Neuronal stem cell (in vitro differentiated cells): ENCODE measurements around the gene SLC50A1.

ENCODE experiments used
- DNase-seq: peaks from one replicate; pipeline ENCODE4 v3.0.0-alpha.2; 2013; ENCODE audit warnings: low spot score
- H2AFZ ChIP-seq: one replicate; pipeline ENCODE4 v1.6.1; 2013; ENCODE audit warnings: mild to moderate bottlenecking, low read length, inconsistent platforms
- H2AK5ac ChIP-seq: 2 replicates; pipeline ENCODE4 v1.6.1; 2013; ENCODE audit warnings: low read depth, mild to moderate bottlenecking, inconsistent platforms, low read length, moderate library complexity, mixed read lengths
- H2BK120ac ChIP-seq: 2 replicates; pipeline ENCODE4 v1.6.1; 2013; ENCODE audit warnings: low read depth, mild to moderate bottlenecking, inconsistent platforms, low read length, moderate library complexity, mixed read lengths
- H2BK12ac ChIP-seq: one replicate; pipeline ENCODE4 v1.6.1; 2013; ENCODE audit warnings: low read length, inconsistent platforms
- H2BK15ac ChIP-seq: 2 replicates; pipeline ENCODE4 v1.6.1; 2013; ENCODE audit warnings: mild to moderate bottlenecking, low read length, inconsistent platforms, mixed read lengths
- H2BK5ac ChIP-seq: one replicate; pipeline ENCODE4 v1.6.1; 2013; ENCODE audit warnings: inconsistent platforms, mild to moderate bottlenecking, low read length, moderate library complexity
- H3K14ac ChIP-seq: one replicate; pipeline ENCODE4 v1.6.1; 2013; ENCODE audit warnings: low read length, inconsistent platforms
- H3K18ac ChIP-seq: 2 replicates; pipeline ENCODE4 v1.6.1; 2013; ENCODE audit warnings: low read length, inconsistent platforms
- H3K23ac ChIP-seq: 2 replicates; pipeline ENCODE4 v1.6.1; 2013; ENCODE audit warnings: low read depth, mild to moderate bottlenecking, mixed read lengths, low read length, inconsistent platforms; ENCODE audit not compliant: poor library complexity
- H3K27ac ChIP-seq: replicated peaks from 3 replicates; pipeline ENCODE4 v1.5.1; 2013; ENCODE audit warnings: low read length, inconsistent platforms
- H3K27me3 ChIP-seq, 3 experiments: 2 replicates each; pipeline ENCODE4 v1.6.1; 2013; ENCODE audit warnings: low read length in 3 of 3, mild to moderate bottlenecking in 2 of 3, inconsistent platforms in 1 of 3, low read depth in 1 of 3, mixed read lengths in 1 of 3, moderate library complexity in 1 of 3; ENCODE audit not compliant: control insufficient read depth in 3 of 3, insufficient read depth in 3 of 3
- H3K36me3 ChIP-seq, 2 donors: replicated peaks in 1 of 2; 2 replicates each; pipeline ENCODE4 v1.6.1; 2013; ENCODE audit warnings: low read length in 2 of 2; ENCODE audit not compliant: control insufficient read depth in 2 of 2, insufficient read depth in 2 of 2
- H3K4ac ChIP-seq: 2 replicates; pipeline ENCODE4 v1.6.1; 2013; ENCODE audit warnings: inconsistent platforms, mild to moderate bottlenecking, low read length, moderate library complexity
- H3K4me1 ChIP-seq, 2 donors: 1 replicate in 1 of 2; 2 replicates in 1 of 2; pipeline ENCODE4 v1.6.1; 2013; ENCODE audit warnings: low read length in 2 of 2, low read depth in 1 of 2; ENCODE audit not compliant: control insufficient read depth in 2 of 2, insufficient read depth in 1 of 2
- H3K4me2 ChIP-seq: one replicate; pipeline ENCODE4 v1.6.1; 2013; ENCODE audit warnings: mild to moderate bottlenecking, low read length, inconsistent platforms; ENCODE audit not compliant: insufficient read depth, poor library complexity, severe bottlenecking
- H3K4me3 ChIP-seq, 2 donors: 2 replicates each; pipeline ENCODE4 v1.5.1; 2013; ENCODE audit warnings: low read length in 2 of 2, mild to moderate bottlenecking in 2 of 2, inconsistent platforms in 1 of 2, moderate library complexity in 1 of 2
- H3K79me1 ChIP-seq: one replicate; pipeline ENCODE4 v1.6.1; 2013; ENCODE audit warnings: low read depth, mild to moderate bottlenecking, inconsistent platforms, low read length, moderate library complexity
- H3K9ac ChIP-seq: one replicate; pipeline ENCODE4 v1.6.1; 2013; ENCODE audit warnings: mild to moderate bottlenecking, low read depth, low read length, inconsistent platforms; ENCODE audit not compliant: poor library complexity
- H3K9me3 ChIP-seq, 2 donors: replicated peaks in 1 of 2; 2 replicates each; pipeline versions ENCODE3 to v1.6.1; 2013; ENCODE audit warnings: low read length in 2 of 2, mild to moderate bottlenecking in 2 of 2, inconsistent platforms in 1 of 2, low read depth in 1 of 2, mixed read lengths in 1 of 2, moderate library complexity in 1 of 2; ENCODE audit not compliant: control insufficient read depth in 2 of 2, insufficient read depth in 1 of 2
- H4K8ac ChIP-seq: one replicate; pipeline ENCODE4 v1.6.1; 2013; ENCODE audit warnings: low read depth, mild to moderate bottlenecking, inconsistent platforms, low read length, moderate library complexity
- H4K91ac ChIP-seq: one replicate; pipeline ENCODE4 v1.6.1; 2013; ENCODE audit warnings: low read length, low read depth, mild to moderate bottlenecking, inconsistent platforms; ENCODE audit not compliant: poor library complexity
- WGBS, 2 donors: extraction: QIAGEN DNeasy Blood & Tissue Kit; methylation state at CpG; one replicate each; pipeline ENCODE4 v1.1.7; 2013; ENCODE audit warnings: missing lambda C conversion rate in 2 of 2, mixed read lengths in 1 of 2; ENCODE audit not compliant: insufficient read length in 2 of 2, insufficient replicate concordance in 1 of 2; ENCODE audit errors: extremely low coverage in 2 of 2; 5-methylcytosine and 5-hydroxymethylcytosine counted together

SLC50A1 gene

DNA sequence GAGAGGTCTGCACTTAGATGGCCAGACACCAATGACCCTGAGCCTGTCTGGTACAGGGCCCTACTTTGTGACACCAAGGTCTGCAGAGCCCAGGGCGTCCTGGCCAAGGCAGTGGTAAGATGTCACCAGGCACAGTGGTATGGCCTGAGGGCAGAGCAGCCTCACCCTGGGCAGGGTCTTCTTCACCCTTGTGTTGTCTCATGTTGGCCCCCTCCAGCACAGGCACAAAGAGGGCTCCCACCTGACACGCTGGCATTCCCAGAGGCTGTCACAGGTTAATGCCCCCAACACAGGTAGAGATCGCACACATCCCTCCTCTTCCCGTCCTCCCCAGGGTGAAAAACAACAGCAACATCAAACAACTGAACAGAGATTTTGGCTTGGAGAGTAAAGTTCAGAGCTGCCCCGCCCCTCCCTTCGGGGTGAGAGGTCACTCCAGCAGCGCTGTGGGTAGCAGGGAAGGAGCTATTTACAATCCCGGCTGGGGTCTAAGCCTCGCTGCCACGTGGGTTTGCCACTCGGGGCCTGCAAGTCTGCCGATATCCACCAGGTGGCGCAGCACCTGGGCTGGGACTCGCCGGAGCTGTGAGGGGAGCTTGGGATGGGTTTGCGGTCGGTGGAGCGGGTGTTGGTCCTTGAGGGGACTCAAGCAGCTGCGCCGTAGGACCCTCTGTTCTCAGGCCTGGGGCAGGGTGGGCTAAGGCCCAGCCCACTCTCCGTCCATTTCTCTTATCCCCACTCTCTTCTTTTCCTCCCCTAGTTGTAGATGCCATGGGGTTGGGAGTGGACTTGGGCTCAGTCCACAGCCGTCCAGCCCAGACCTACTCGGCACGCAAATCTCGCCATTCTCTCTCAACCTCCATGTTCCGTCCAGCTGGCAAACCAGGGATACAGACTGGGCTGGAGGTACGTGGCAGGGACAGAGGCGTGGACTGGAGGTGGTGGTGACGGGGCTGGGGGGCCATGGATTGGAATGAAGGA is 44.3 kb upstream of the SLC50A1 start:
- Histone ChIP-seq H3K9ac (peak overlapping the region; percentile 83), H2AFZ (peak overlapping the region; percentile 74), H2BK15ac (peak overlapping the region; percentile 91), H2BK12ac (peak overlapping the region; percentile 96), H3K79me1 (peaks cover 2% of the 10 kb centered on the region), H3K4me3 (no peak overlapping the region), H2BK5ac (peak overlapping the region; percentile 15), H4K8ac (peak overlapping the region; percentile 88), H3K23ac (peak overlapping the region; percentile 66), H4K91ac (no peak overlapping the region), H3K14ac (peak overlapping the region; percentile 65), H2AK5ac (peak overlapping the region; percentile 94), H3K4me2 (no peak overlapping the region), H3K27me3 (peaks cover 0 to 21% (median 3%) of the 10 kb centered on the region in 3 experiments), H3K36me3 (no peaks in the 10 kb centered on the region), H3K9me3 (peaks cover 0 to 2% of the 10 kb centered on the region in 2 donors), H3K18ac (peak overlapping the region; percentile 83), H2BK120ac (no peak overlapping the region), H3K4ac (peak overlapping the region; percentile 67), H3K4me1 (peaks cover 3 to 11% of the 10 kb centered on the region in 2 donors), H3K27ac (no peak overlapping the region)
- WGBS, 2 donors: no CpG with 5 or more reads among the region's 29 CpGs
- peak; percentile 87 for DNase-seq

DNA sequence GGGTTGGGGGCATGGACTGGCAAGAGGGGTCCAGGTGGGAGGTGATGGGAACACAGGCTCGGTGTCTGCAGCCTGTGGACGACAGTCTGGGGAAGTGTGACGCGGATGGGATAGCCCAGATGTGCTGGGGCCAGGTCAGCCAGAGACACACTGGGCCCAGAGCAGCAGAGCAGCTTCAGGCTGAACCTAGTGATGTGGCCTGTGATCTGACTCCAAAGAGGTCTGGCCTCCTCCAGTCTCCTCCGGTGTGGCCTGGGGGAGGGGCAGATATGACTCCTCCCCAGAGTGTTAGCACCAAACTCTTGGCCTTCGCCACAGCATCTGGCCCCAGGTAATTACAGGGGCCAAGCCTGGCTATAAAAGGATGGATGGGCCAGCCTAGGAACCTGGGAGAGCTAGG is 43.5 kb upstream of the SLC50A1 start:
- Histone ChIP-seq H3K79me1 (no peaks in the 10 kb centered on the region), H3K4ac (no peak overlapping the region), H3K14ac (no peak overlapping the region), H2BK12ac (no peak overlapping the region), H3K27ac (no peak overlapping the region), H3K27me3 (peaks cover 0 to 21% (median 3%) of the 10 kb centered on the region in 3 experiments), H3K18ac (no peak overlapping the region), H2AK5ac (peak overlapping the region; percentile 94), H3K4me1 (peaks cover 3 to 11% of the 10 kb centered on the region in 2 donors), H3K4me2 (no peak overlapping the region), H3K9me3 (peaks cover 0 to 2% of the 10 kb centered on the region in 2 donors), H3K9ac (no peak overlapping the region), H4K91ac (no peak overlapping the region), H4K8ac (no peak overlapping the region), H3K4me3 (no peak overlapping the region), H2BK120ac (no peak overlapping the region), H2BK15ac (peak overlapping the region; percentile 91), H2BK5ac (peak overlapping the region; percentile 15), H3K23ac (no peak overlapping the region), H3K36me3 (no peaks in the 10 kb centered on the region), H2AFZ (no peak overlapping the region)
- no peak for DNase-seq
- WGBS, 2 donors: no CpG with 5 or more reads among the region's 6 CpGs

DNA sequence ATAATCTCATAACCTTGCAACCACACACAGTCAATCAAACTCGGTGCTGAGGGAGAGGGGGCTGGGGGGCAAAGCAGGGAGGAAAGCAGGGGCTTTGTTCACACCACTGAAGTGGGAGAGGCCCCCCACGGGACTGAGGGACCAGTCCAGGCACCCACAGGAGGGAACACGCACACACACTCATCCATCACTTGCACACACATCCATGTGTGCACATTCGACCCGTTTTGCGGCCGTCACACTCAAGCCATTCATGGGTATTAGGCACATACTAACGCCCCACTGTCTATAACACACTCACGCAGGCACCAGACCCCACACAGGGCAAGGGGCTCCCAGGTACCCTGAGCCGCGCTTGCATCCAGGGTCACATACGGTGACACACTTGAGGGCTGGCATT is 43.0 kb upstream of the SLC50A1 start:
- Histone ChIP-seq H3K9me3 (peaks cover 0 to 2% of the 10 kb centered on the region in 2 donors), H4K8ac (no peak overlapping the region), H3K79me1 (no peaks in the 10 kb centered on the region), H2BK120ac (no peak overlapping the region), H2AFZ (no peak overlapping the region), H3K4ac (no peak overlapping the region), H3K27me3 (peaks cover 0 to 21% (median 3%) of the 10 kb centered on the region in 3 experiments), H3K18ac (no peak overlapping the region), H3K27ac (no peak overlapping the region), H2BK5ac (no peak overlapping the region), H4K91ac (no peak overlapping the region), H3K4me2 (no peak overlapping the region), H3K9ac (no peak overlapping the region), H3K4me1 (peaks cover 3 to 11% of the 10 kb centered on the region in 2 donors), H3K4me3 (no peak overlapping the region), H3K23ac (no peak overlapping the region), H3K36me3 (no peaks in the 10 kb centered on the region), H2AK5ac (no peak overlapping the region), H2BK12ac (no peak overlapping the region), H3K14ac (no peak overlapping the region), H2BK15ac (no peak overlapping the region)
- no peak for DNase-seq
- WGBS, 2 donors: no CpG with 5 or more reads among the region's 12 CpGs

DNA sequence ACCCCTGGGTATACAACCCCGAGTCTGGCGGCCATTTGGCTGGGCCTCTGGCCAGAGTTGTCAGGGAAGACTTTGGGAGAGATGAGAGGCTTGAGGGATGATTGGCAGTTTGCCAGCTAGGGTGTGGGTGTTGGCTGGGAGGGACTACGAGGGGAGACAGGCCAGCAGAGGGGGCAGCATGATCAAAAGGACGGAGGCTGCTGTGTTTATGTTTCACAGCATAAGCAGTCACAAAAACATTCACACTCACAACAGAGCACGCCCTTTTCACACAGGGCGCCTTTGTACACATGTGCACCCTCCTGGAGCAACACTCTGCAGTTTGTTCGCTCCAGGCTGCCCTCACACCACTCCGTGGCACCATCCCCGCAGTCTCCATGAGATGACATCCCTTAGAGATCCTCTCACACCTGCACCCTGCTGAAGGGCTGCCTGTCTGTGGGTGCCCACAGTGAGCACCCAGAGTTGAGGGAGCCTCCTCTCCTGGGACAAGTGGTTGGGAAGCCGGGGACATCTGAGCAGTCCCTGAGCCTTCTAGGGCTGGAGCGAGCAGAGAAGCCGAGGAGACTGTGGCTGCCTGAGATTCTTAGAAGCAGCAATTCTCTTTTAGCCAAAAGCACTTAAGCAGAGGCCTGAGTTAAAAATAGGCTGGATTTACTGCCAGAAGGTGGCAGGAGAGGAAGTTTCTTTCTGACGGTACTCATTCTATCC is 41.6 kb upstream of the SLC50A1 start:
- DNase-seq: no peak
- Histone ChIP-seq H3K4me1 (peaks cover 3 to 11% of the 10 kb centered on the region in 2 donors), H2BK5ac (no peak overlapping the region), H3K4ac (no peak overlapping the region), H2BK120ac (no peak overlapping the region), H2AK5ac (peak overlapping the region; percentile 71), H3K23ac (peak overlapping the region; percentile 8), H3K4me3 (no peak overlapping the region), H3K18ac (no peak overlapping the region), H4K91ac (no peak overlapping the region), H3K27me3 (peaks cover 0 to 21% (median 3%) of the 10 kb centered on the region in 3 experiments), H2AFZ (peak overlapping the region; percentile 75), H3K79me1 (no peaks in the 10 kb centered on the region), H3K9me3 (peaks cover 0 to 2% of the 10 kb centered on the region in 2 donors), H3K36me3 (no peaks in the 10 kb centered on the region), H3K9ac (no peak overlapping the region), H3K4me2 (no peak overlapping the region), H2BK12ac (no peak overlapping the region), H3K14ac (no peak overlapping the region), H3K27ac (peak overlapping the region; percentile 9), H2BK15ac (peak overlapping the region; percentile 20), H4K8ac (no peak overlapping the region)
- WGBS, 2 donors: no CpG with 5 or more reads among the region's 13 CpGs
